H9 (cell line): ENCODE measurements around the gene TMEM109. TPM values are rescaled to one million over a fixed set of nuclear protein-coding genes. Genes with fewer than 3 reads are reported as not detected.

Experiments used
- DNase-seq: peaks from one replicate; pipeline ENCODE4 v3.0.0-alpha.2; 2017
- H2AFZ ChIP-seq: one replicate; pipeline ENCODE4 v1.6.1; 2013; ENCODE audit warnings: mild to moderate bottlenecking, low read length, control low read depth, moderate library complexity
- H2AK5ac ChIP-seq: 2 replicates; pipeline ENCODE4 v1.6.1; 2013; ENCODE audit warnings: low read length, control low read depth, mixed read lengths; ENCODE audit not compliant: insufficient read length
- H2BK120ac ChIP-seq: one replicate; pipeline ENCODE4 v1.6.1; 2013; ENCODE audit warnings: low read depth, mild to moderate bottlenecking, low read length, control low read depth, inconsistent platforms; ENCODE audit not compliant: poor library complexity, severe bottlenecking
- H2BK12ac ChIP-seq: 2 replicates; pipeline ENCODE4 v1.6.1; 2013; ENCODE audit warnings: low read length, control low read depth, mixed read lengths, low read depth; ENCODE audit not compliant: insufficient read length
- H2BK15ac ChIP-seq: 2 replicates; pipeline ENCODE4 v1.6.1; 2013; ENCODE audit warnings: low read depth, low read length, control low read depth
- H2BK20ac ChIP-seq: one replicate; pipeline ENCODE4 v1.6.1; 2013; ENCODE audit warnings: low read depth, mild to moderate bottlenecking, low read length, control low read depth, inconsistent platforms; ENCODE audit not compliant: poor library complexity, severe bottlenecking
- H2BK5ac ChIP-seq: 2 replicates; pipeline ENCODE4 v1.6.1; 2013; ENCODE audit warnings: low read length, control low read depth, mixed read lengths; ENCODE audit not compliant: insufficient read length
- H3K14ac ChIP-seq: 2 replicates; pipeline ENCODE4 v1.6.1; 2013; ENCODE audit warnings: low read length, control low read depth; ENCODE audit not compliant: insufficient read depth
- H3K18ac ChIP-seq: 2 replicates; pipeline ENCODE4 v1.6.1; 2013; ENCODE audit warnings: low read depth, mild to moderate bottlenecking, mixed read lengths, low read length, control low read depth; ENCODE audit not compliant: insufficient read length
- H3K23ac ChIP-seq: 2 replicates; pipeline ENCODE4 v1.6.1; 2013; ENCODE audit warnings: low read length, control low read depth, mixed read lengths, low read depth; ENCODE audit not compliant: insufficient read length
- H3K23me2 ChIP-seq: 2 replicates; pipeline ENCODE4 v1.6.1; 2013; ENCODE audit warnings: low read depth, mild to moderate bottlenecking, mixed read lengths, low read length, control low read depth; ENCODE audit not compliant: insufficient read length, poor library complexity, severe bottlenecking
- H3K27ac ChIP-seq: 2 replicates; pipeline ENCODE4 v1.5.1; 2013; ENCODE audit warnings: low read length, control low read depth, mixed read lengths, low read depth; ENCODE audit not compliant: insufficient read length
- H3K27me3 ChIP-seq: 2 replicates; pipeline ENCODE4 v1.6.1; 2013; ENCODE audit warnings: low read length, control low read depth, inconsistent platforms; ENCODE audit not compliant: insufficient read depth
- H3K4ac ChIP-seq: 2 replicates; pipeline ENCODE4 v1.6.1; 2013; ENCODE audit warnings: low read depth, mild to moderate bottlenecking, control low read depth, inconsistent platforms, low read length, moderate library complexity
- H3K4me1 ChIP-seq: 2 replicates; pipeline ENCODE4 v1.6.1; 2013; ENCODE audit warnings: low read length, control low read depth, inconsistent platforms; ENCODE audit not compliant: insufficient read depth
- H3K4me2 ChIP-seq: 2 replicates; pipeline ENCODE4 v1.6.1; 2013; ENCODE audit warnings: low read length, control low read depth, mixed read lengths; ENCODE audit not compliant: insufficient read length, insufficient read depth
- H3K56ac ChIP-seq: 2 replicates; pipeline ENCODE4 v1.6.1; 2013; ENCODE audit warnings: low read depth, mild to moderate bottlenecking, mixed read lengths, low read length, control low read depth; ENCODE audit not compliant: insufficient read length
- H3K79me1 ChIP-seq: 2 replicates; pipeline ENCODE4 v1.6.1; 2013; ENCODE audit warnings: low read depth, mild to moderate bottlenecking, moderate library complexity, low read length, control low read depth, inconsistent platforms; ENCODE audit not compliant: insufficient read depth, poor library complexity, severe bottlenecking
- H3K79me2 ChIP-seq: 2 replicates; pipeline ENCODE4 v1.6.1; 2013; ENCODE audit warnings: low read length, control low read depth, inconsistent platforms; ENCODE audit not compliant: insufficient read depth
- H3K9ac ChIP-seq: 2 replicates; pipeline ENCODE4 v1.6.1; 2013; ENCODE audit warnings: low read length, control low read depth, mixed read lengths; ENCODE audit not compliant: insufficient read length; ENCODE audit errors: extremely low read depth
- H3K9me3 ChIP-seq: one replicate; pipeline ENCODE4 v1.6.1; 2013; ENCODE audit warnings: low read depth, low read length, inconsistent platforms; ENCODE audit not compliant: control insufficient read depth
- H3T11ph ChIP-seq: one replicate; pipeline ENCODE4 v1.6.1; 2013; ENCODE audit warnings: mild to moderate bottlenecking, low read length, control low read depth, inconsistent platforms
- H4K20me1 ChIP-seq: one replicate; pipeline ENCODE4 v1.6.1; 2013; ENCODE audit not compliant: control insufficient read depth, insufficient read length, insufficient read depth
- H4K5ac ChIP-seq: 2 replicates; pipeline ENCODE4 v1.6.1; 2013; ENCODE audit warnings: low read depth, mild to moderate bottlenecking, mixed read lengths, low read length, control low read depth; ENCODE audit not compliant: insufficient read length
- H4K8ac ChIP-seq: replicated peaks from 2 replicates; pipeline ENCODE4 v1.6.1; 2013; ENCODE audit warnings: low read length, control low read depth, mixed read lengths, low read depth; ENCODE audit not compliant: insufficient read length
- H4K91ac ChIP-seq: 2 replicates; pipeline ENCODE4 v1.6.1; 2013; ENCODE audit warnings: low read depth, mild to moderate bottlenecking, moderate library complexity, mixed read lengths, low read length, control low read depth; ENCODE audit not compliant: insufficient read length
- H3K27ac Mint-ChIP-seq, 3 experiments: 2 replicates in 2 of 3; 3 replicates in 1 of 3; pipeline ENCODE4 v1.8.0; 2020 to 2021; ENCODE audit warnings: mixed read lengths in 3 of 3, mild to moderate bottlenecking in 1 of 3, moderate library complexity in 1 of 3
- H3K27me3 Mint-ChIP-seq: 2 replicates; pipeline ENCODE4 v1.8.0; 2021; ENCODE audit warnings: low read depth, mild to moderate bottlenecking, moderate library complexity, mixed read lengths
- H3K36me3 Mint-ChIP-seq, 3 experiments: 2 replicates in 2 of 3; 3 replicates in 1 of 3; pipeline ENCODE4 v1.8.0; 2020 to 2021; ENCODE audit warnings: low read depth in 3 of 3, mixed read lengths in 3 of 3; ENCODE audit not compliant: insufficient read depth in 1 of 3
- H3K4me1 Mint-ChIP-seq, 2 experiments: 2 replicates each; pipeline ENCODE4 v1.8.0; 2020; ENCODE audit warnings: mixed read lengths in 2 of 2
- H3K4me3 Mint-ChIP-seq, 2 experiments: 2 replicates in 1 of 2; 3 replicates in 1 of 2; pipeline ENCODE4 v1.8.0; 2020 to 2021; ENCODE audit warnings: mild to moderate bottlenecking in 2 of 2, mixed read lengths in 2 of 2, moderate library complexity in 1 of 2
- H3K9me3 Mint-ChIP-seq, 2 experiments: 2 replicates in 1 of 2; 3 replicates in 1 of 2; pipeline ENCODE4 v1.8.0; 2020; ENCODE audit warnings: mild to moderate bottlenecking in 2 of 2, mixed read lengths in 2 of 2, moderate library complexity in 1 of 2
- CTCF ChIP-seq: fragments of 200-600 bp; sonication (generic); conservative IDR thresholded peaks from 3 replicates; pipeline ENCODE4 v1.8.0; 2021; ENCODE audit warnings: antibody characterized with exemption, mild to moderate bottlenecking
- WGBS: extraction: QIAGEN DNeasy Blood & Tissue Kit; methylation state at CpG from one replicate; pipeline ENCODE4 v1.1.7; 2013; ENCODE audit warnings: missing lambda C conversion rate, low lambda C conversion rate, mixed read lengths; ENCODE audit not compliant: insufficient read length; ENCODE audit errors: extremely low coverage; 5-methylcytosine and 5-hydroxymethylcytosine counted together
- total RNA-seq: library from RNA; stranded (reverse); gene quantifications from 2 replicates; pipeline ENCODE4 v1.2.1, GENCODE V29; 2021

The TMEM109 gene
- total RNA-seq, 1 experiment from 2014 or later, result 38.0 TPM

- no peak overlapping the region for H3K27ac ChIP-seq
- Mint-ChIP-seq H3K4me3 (no peak overlapping the region), H3K9me3 (no peaks in the 10 kb centered on the region), H3K4me1 (peaks cover 16 to 21% of the 10 kb centered on the region in 2 experiments), H3K36me3 (peaks cover 34 to 61% (median 51%) of the 10 kb centered on the region in 3 experiments; a peak in 6 of 7 replicates), H3K27ac (no peak overlapping the region), H3K27me3 (peaks cover 7% of the 10 kb centered on the region)
- H3K23ac ChIP-seq, result no peak overlapping the region
- H4K8ac ChIP-seq, result no peak overlapping the region
- no peak overlapping the region for H2AFZ ChIP-seq
- no peaks in the 10 kb centered on the region for H3K9me3 ChIP-seq
- peaks cover 2% of the 10 kb centered on the region; the same call in 1 of the 2 replicates for H3K4me1 ChIP-seq
- no peak overlapping the region for H2BK12ac ChIP-seq
- no peak overlapping the region for H2BK120ac ChIP-seq
- no peak overlapping the region for H4K91ac ChIP-seq
- DNase-seq, result no peak
- H4K5ac ChIP-seq, result no peak overlapping the region
- no peak overlapping the region for H3T11ph ChIP-seq
- H2BK20ac ChIP-seq, result no peak overlapping the region
- H3K14ac ChIP-seq, result no peak overlapping the region
- no peak overlapping the region for H3K4me2 ChIP-seq
- no peak for TF ChIP-seq CTCF
- H2BK5ac ChIP-seq, result no peak overlapping the region
- H3K9ac ChIP-seq, result no peak overlapping the region
- H2BK15ac ChIP-seq, result no peak overlapping the region
- no CpG with 5 or more reads among the region's 8 CpGs for WGBS
- H3K23me2 ChIP-seq, result peaks cover 10% of the 10 kb centered on the region
- H4K20me1 ChIP-seq, result no peaks in the 10 kb centered on the region
- H3K4ac ChIP-seq, result no peak overlapping the region
- no peaks in the 10 kb centered on the region for H3K79me2 ChIP-seq
- H3K79me1 ChIP-seq, result no peaks in the 10 kb centered on the region
- no peak overlapping the region for H3K18ac ChIP-seq
- no peak overlapping the region for H3K56ac ChIP-seq
- H2AK5ac ChIP-seq, result no peak overlapping the region
- H3K27me3 ChIP-seq, result no peaks in the 10 kb centered on the region
Measured at GRCh38 chr11:60926500-60926899, 12.5 kb downstream of the TMEM109 start.
